NCI-H1417 treated with DMSO at 0.1 percent for 48 hours (cell line): ENCODE results near the gene SMKR1.
"Not testable (repeated sequence)": the region's sequence is repeated elsewhere in the genome, so short reads cannot be mapped to it uniquely, and the experiment has no call there.

Experiments
- DNase-seq: peaks from one replicate; lab custom pipeline; 2025; lab: John Stamatoyannopoulos, UW

SMKR1 gene

GRCh38 chr7:129501760-129502707 lies at the start of gene SMKR1:
Gene SMKR1, plus strand, starts transcription at chr7:129502531. Its CDS starts 294 bp downstream, at chr7:129502825.
- DNase-seq = peak; percentile 49

GRCh38 chr7:129452589-129453231 lies 49.6 kb upstream of the SMKR1 start:
- no peak for DNase-seq

GRCh38 chr7:129453510-129454248 lies 48.7 kb upstream of the SMKR1 start:
- DNase-seq = no peak

- DNase-seq = no peak
Observed at GRCh38 chr7:129454249-129454551, 48.1 kb upstream of the SMKR1 start.

DNA sequence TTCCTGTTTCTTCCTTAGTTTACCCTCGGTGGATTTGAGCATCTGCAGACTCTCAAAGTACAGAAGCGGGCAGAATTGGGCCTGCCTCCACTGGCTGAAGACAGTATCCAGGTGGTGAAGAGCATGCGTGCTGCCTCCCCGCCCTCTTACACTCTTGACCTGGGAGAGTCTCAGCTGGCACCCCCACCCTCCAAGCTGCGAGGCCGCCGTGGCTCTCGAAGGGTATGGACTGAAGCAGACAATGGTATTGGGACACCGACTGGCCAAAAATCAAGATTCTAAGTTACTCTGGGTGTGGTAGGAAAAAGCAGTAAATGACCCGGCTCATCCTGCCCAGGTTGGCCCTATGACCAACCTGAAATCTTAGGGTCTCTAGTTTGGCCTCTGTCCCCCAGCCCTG lies 45.9 kb upstream of the SMKR1 start:
- no peak for DNase-seq

GRCh38 chr7:129457101-129457500 lies 45.2 kb upstream of the SMKR1 start:
- no peak for DNase-seq

DNA sequence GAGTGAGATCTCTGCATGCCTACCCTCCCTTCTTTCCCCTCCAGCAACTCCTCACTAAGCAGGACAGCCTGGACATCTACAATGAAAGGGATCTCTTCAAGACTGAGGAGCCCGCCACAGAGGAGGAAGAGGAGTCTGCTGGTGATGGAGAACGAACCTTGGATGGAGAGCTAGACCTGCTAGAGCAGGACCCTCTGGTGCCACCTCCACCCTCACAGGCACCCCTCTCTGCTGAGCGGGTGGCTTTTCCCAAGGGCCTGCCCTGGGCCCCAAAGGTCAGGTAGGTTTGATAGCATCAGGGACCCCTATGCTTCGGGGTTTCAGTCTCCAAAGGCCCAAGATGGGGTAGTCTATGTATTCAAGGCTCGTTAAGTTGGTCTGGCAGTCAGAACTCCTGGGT lies 44.2 kb upstream of the SMKR1 start:
- no peak for DNase-seq

DNA sequence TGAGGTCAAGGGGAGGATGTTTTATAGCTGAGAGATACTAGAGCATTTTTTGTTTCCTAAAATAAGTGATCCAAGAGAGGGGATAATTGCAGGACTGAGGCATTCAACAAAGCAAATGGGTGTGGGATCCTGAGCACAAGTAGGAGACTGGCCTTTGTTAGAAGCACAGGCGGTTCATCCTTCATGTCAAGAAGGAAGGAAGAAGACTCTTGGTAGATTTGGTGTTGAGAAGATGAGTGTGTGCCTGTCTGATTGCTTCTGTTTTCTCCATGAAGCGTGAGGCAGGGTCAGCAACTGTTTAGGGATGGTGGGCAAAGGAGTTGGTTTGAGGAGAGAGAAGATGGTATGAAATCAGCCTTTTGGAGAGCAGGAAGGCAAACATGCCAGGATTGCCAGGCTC lies 40.5 kb upstream of the SMKR1 start:
- DNase-seq = no peak

GRCh38 chr7:129462420-129462819 lies 39.9 kb upstream of the SMKR1 start:
- DNase-seq = no peak

GRCh38 chr7:129464194-129464593 lies 38.1 kb upstream of the SMKR1 start:
- no peak for DNase-seq

DNA sequence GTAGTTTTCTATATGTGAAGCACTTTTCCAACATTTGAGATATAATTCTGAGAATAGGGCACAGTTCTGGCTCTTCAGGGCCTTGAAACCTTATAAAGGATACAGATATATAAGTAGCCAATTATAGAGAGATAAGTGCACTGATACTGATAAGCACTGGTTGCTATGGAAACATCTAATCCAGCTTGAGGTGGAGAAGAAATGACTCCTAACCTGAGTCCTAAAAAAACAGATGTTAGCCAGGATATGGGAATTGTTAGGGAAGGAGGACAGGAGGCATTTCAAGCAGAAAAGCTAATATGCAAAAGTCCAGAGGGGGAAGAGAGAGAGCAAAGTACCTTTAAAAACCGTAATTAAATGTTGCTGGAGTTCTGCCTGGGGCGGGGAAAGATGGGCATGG lies 37.3 kb upstream of the SMKR1 start:
- no peak for DNase-seq

- DNase-seq = no peak
Observed at GRCh38 chr7:129466796-129467195, 35.5 kb upstream of the SMKR1 start.

GRCh38 chr7:129468087-129468486 lies 34.2 kb upstream of the SMKR1 start:
- DNase-seq = no peak

GRCh38 chr7:129468547-129468946 lies 33.8 kb upstream of the SMKR1 start:
- DNase-seq = no peak

DNA sequence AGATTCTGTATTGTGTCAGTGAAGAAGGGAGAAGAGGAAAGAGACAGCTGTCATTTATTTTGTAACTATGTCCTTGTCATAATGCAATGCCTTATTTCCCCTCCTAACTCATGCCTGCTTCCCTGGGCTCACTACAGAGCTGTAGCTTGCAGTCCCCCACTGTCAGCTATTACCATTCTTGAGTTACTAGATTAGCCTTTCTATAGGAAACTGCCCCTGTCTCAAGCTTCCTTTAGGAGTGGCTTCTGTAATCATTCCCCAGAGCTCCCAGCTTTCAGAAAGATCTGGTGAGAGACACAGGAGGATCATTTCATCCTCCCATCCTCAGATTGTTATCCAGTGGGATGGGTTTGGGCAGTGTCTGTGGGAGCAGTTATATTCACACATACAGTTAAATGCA lies 32.4 kb upstream of the SMKR1 start:
- DNase-seq = no peak

DNA sequence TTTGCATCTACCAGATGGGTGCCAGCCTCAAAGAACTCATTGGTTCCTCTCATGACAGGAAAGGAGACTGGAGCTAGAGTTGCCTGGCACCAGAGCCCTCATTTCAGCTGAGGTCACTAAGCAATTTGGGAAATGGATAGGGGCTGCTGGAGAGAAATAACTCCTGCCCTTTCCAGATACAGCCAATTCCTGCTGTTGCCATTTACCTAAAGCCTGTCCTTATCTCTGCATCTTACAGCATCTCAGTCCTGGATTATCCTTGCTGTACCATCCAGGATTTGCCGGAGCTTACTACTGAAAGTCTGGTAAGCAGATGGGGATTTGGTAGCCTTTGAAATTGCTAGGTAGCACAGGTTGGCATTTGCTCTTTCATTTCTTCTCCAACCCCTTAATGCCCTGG lies 31.9 kb upstream of the SMKR1 start:
- no peak for DNase-seq

- no peak for DNase-seq
Observed at GRCh38 chr7:129471402-129471827, 30.9 kb upstream of the SMKR1 start.

GRCh38 chr7:129475931-129476330 lies 26.4 kb upstream of the SMKR1 start:
- DNase-seq = not testable (repeated sequence)

DNA sequence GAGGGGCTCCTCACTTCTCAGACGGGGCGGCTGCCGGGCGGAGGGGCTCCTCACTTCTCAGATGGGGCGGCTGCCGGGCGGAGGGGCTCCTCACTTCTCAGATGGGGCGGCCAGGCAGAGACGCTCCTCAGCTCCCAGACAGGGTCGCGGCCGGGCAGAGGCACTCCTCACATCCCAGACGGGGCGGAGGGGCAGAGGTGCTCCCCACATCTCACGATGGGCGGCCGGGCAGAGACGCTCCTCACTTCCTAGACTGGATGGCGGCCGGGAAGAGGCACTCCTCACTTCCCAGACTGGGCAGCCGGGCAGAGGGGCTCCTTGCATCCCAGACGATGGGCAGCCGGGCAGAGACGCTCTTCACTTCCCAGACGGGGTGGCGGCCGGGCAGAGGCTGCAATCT lies 25.9 kb upstream of the SMKR1 start:
- DNase-seq = not testable (repeated sequence)

- no peak for DNase-seq
Observed at GRCh38 chr7:129479831-129480230, 22.5 kb upstream of the SMKR1 start.

- no peak for DNase-seq
Observed at GRCh38 chr7:129480674-129481363, 21.5 kb upstream of the SMKR1 start.

GRCh38 chr7:129481376-129481775 lies 21.0 kb upstream of the SMKR1 start:
- not testable (repeated sequence) for DNase-seq
